Keratinocyte (primary cell): ENCODE measurements around the gene FLNB. TPM values are rescaled to one million over a fixed set of nuclear protein-coding genes. Genes with fewer than 3 reads are reported as not detected.

ENCODE experiments used
- DNase-seq: peaks from one replicate; pipeline ENCODE4 v3.0.0-alpha.2; 2011; ENCODE audit warnings: low read depth, missing footprints, low spot score
- FAIRE-seq: peaks from 2 replicates; lab custom pipeline; 2011; peaks lifted over from hg19 to GRCh38; lab: Jason Lieb, UNC
- H2AFZ ChIP-seq: 2 replicates; pipeline ENCODE4 v1.6.0; 2012; ENCODE audit warnings: low read length, control low read depth, inconsistent platforms; ENCODE audit not compliant: control insufficient read depth
- H3K27ac ChIP-seq: 2 replicates; pipeline ENCODE4 v1.5.1; 2011; ENCODE audit warnings: low read length; ENCODE audit not compliant: control insufficient read depth, insufficient read depth
- H3K27me3 ChIP-seq: 3 replicates; pipeline ENCODE4 v1.6.0; 2011; ENCODE audit warnings: low read length; ENCODE audit not compliant: control insufficient read depth, insufficient read depth; ENCODE audit errors: extremely low read depth
- H3K36me3 ChIP-seq, 2 experiments: 2 replicates in 1 of 2; 3 replicates in 1 of 2; pipeline ENCODE4 v1.5.1; 2011; ENCODE audit warnings: low read length in 2 of 2, mild to moderate bottlenecking in 1 of 2; ENCODE audit not compliant: control insufficient read depth in 2 of 2, insufficient read depth in 2 of 2; ENCODE audit errors: extremely low read depth in 1 of 2
- H3K4me1 ChIP-seq: 3 replicates; pipeline ENCODE4 v1.5.1; 2011; ENCODE audit warnings: low read length; ENCODE audit not compliant: control insufficient read depth, insufficient read depth; ENCODE audit errors: extremely low read depth
- H3K4me2 ChIP-seq: 3 replicates; pipeline ENCODE4 v1.6.0; 2011; ENCODE audit warnings: low read depth, low read length; ENCODE audit not compliant: control insufficient read depth, insufficient read depth; ENCODE audit errors: extremely low read depth
- H3K4me3 ChIP-seq, 3 experiments: fragments of 200-600 bp in 1 of 3; sonication (generic) in 1 of 3; 2 replicates in 2 of 3; 3 replicates in 1 of 3; pipeline ENCODE4 v1.5.1; 2011 to 2016; ENCODE audit warnings: low read length in 3 of 3, mild to moderate bottlenecking in 3 of 3, control low read depth in 2 of 3, inconsistent platforms in 1 of 3, low read depth in 1 of 3, mixed read lengths in 1 of 3, mixed run types in 1 of 3, moderate library complexity in 1 of 3; ENCODE audit not compliant: control insufficient read depth in 2 of 3, insufficient read depth in 2 of 3; ENCODE audit errors: extremely low read depth in 1 of 3
- H3K79me2 ChIP-seq: 2 replicates; pipeline ENCODE4 v1.6.0; 2012; ENCODE audit warnings: low read length; ENCODE audit not compliant: control insufficient read depth, insufficient read depth
- H3K9ac ChIP-seq: 3 replicates; pipeline ENCODE4 v1.6.0; 2011; ENCODE audit warnings: low read length; ENCODE audit not compliant: control insufficient read depth, insufficient read depth; ENCODE audit errors: extremely low read depth
- H3K9me1 ChIP-seq: 3 replicates; pipeline ENCODE4 v1.6.0; 2011; ENCODE audit warnings: low read length; ENCODE audit not compliant: control insufficient read depth, insufficient read depth; ENCODE audit errors: extremely low read depth
- H3K9me3 ChIP-seq: 2 replicates; pipeline ENCODE4 v1.5.1; 2012; ENCODE audit warnings: low read depth, low read length; ENCODE audit not compliant: control insufficient read depth
- H4K20me1 ChIP-seq: 3 replicates; pipeline ENCODE4 v1.6.0; 2011; ENCODE audit warnings: low read length; ENCODE audit not compliant: control insufficient read depth, insufficient read depth; ENCODE audit errors: extremely low read depth
- CTCF ChIP-seq, 3 experiments: IDR thresholded peaks in 1 of 3; conservative IDR thresholded peaks in 1 of 3; optimal IDR thresholded peaks in 1 of 3; 2 replicates in 2 of 3; 3 replicates in 1 of 3; pipeline versions ENCODE3 to v1.5.1; 2011; ENCODE audit warnings: low read length in 3 of 3, mild to moderate bottlenecking in 3 of 3, moderate library complexity in 2 of 3, control low read depth in 1 of 3, inconsistent platforms in 1 of 3; ENCODE audit not compliant: insufficient read depth in 2 of 3; ENCODE audit errors: extremely low read depth in 1 of 3
- EZH2 ChIP-seq: IDR thresholded peaks from one replicate; pipeline ENCODE4 v1.6.1; 2012; ENCODE audit warnings: inconsistent platforms, mild to moderate bottlenecking, low read length, moderate library complexity
- dilution Hi-C: fragments of 300-500 bp; cut with MboI; formaldehyde crosslinking; loops from one replicate; pipeline ENCODE4 v1.7.0; 2020; ENCODE audit warnings: low sequenced_read_pairs; ENCODE audit not compliant: extremely low pct_ligation_motif_present
- polyA plus RNA-seq, 5 experiments: library from polyadenylated mRNA; depleted of rRNA in 3 of 5; stranded (reverse) in 3 of 5; stranded (forward) in 1 of 5; unstranded in 1 of 5; fragments of >200 nt; gene quantifications; 1 replicate in 1 of 5; 2 replicates in 3 of 5; 3 replicates in 1 of 5; pipeline versions ENCODE4 v1.2.1 to v1.2.3, GENCODE V29; 2011 to 2012; ENCODE audit warnings: missing spikeins in 2 of 5, low read depth in 1 of 5, low replicate concordance in 1 of 5

The FLNB gene
- polyA plus RNA-seq, 1 donor (not counting 4 experiments of a cell fraction or from before 2014, with no cell fraction given), result 289 TPM

- Histone ChIP-seq H3K79me2 (peaks cover 62% of the 10 kb centered on the region), H3K27ac (no peak overlapping the region), H4K20me1 (peaks cover 54% of the 10 kb centered on the region), H3K4me1 (no peaks in the 10 kb centered on the region), H3K27me3 (no peaks in the 10 kb centered on the region), H3K4me3 (no peak overlapping the region), H3K9ac (no peak overlapping the region), H3K9me3 (no peaks in the 10 kb centered on the region), H3K9me1 (no peaks in the 10 kb centered on the region), H3K36me3 (peaks cover 65 to 88% of the 10 kb centered on the region in 2 experiments), H2AFZ (no peak overlapping the region), H3K4me2 (no peak overlapping the region)
- TF ChIP-seq CTCF (optimal IDR thresholded peaks at IDR 0.05 in 1 of 3, IDR thresholded peaks at IDR 0.05 in 1 of 3, conservative IDR thresholded peaks at IDR 0.05 in 1 of 3; ENCODE audit: extremely low read depth in 1 of 3, insufficient read depth in 2 of 3, low read length in 3 of 3), result no peak
- TF ChIP-seq EZH2, result no peak
- FAIRE-seq (no peak), DNase-seq (no peak)
- dilution Hi-C loops, result no loop called here
These were observed 121.0 kb downstream of the FLNB start for GRCh38 chr3:58129041-58129770.

- Histone ChIP-seq H3K9me3 (no peaks in the 10 kb centered on the region), H3K4me1 (no peaks in the 10 kb centered on the region), H3K9ac (no peak overlapping the region), H3K79me2 (peaks cover 54% of the 10 kb centered on the region), H3K9me1 (no peaks in the 10 kb centered on the region), H3K27ac (no peak overlapping the region), H4K20me1 (peaks cover 51% of the 10 kb centered on the region), H2AFZ (no peak overlapping the region), H3K4me2 (no peak overlapping the region), H3K36me3 (peaks cover 69 to 88% of the 10 kb centered on the region in 2 experiments), H3K27me3 (no peaks in the 10 kb centered on the region), H3K4me3 (no peak overlapping the region)
- dilution Hi-C loops, result no loop called here
- no peak for TF ChIP-seq CTCF (optimal IDR thresholded peaks at IDR 0.05 in 1 of 3, IDR thresholded peaks at IDR 0.05 in 1 of 3, conservative IDR thresholded peaks at IDR 0.05 in 1 of 3; ENCODE audit: extremely low read depth in 1 of 3, insufficient read depth in 2 of 3, low read length in 3 of 3)
- no peak for TF ChIP-seq EZH2
- no peak for FAIRE-seq
- DNase-seq, result no peak
These were observed 122.4 kb downstream of the FLNB start for GRCh38 chr3:58130591-58130990.
